MCF 10A (cell line): ENCODE measurements around the gene NUP88. TPM values are rescaled to one million over a fixed set of nuclear protein-coding genes. Genes with fewer than 3 reads are reported as not detected.

Source experiments
- BruUV-seq: library from RNA; stranded (reverse); fragments of 400-500 nt; replicated peaks from 2 replicates; lab custom pipeline; 2021; lab: Mats Ljungman, UMichigan
- CTCF ChIA-PET: fragments of 300-600 bp; sonication (Branson Sonifier 250); formaldehyde crosslinking; extraction: SDS; loops from one replicate; lab custom pipeline; 2021; ENCODE audit warnings: antibody characterized with exemption, inconsistent platforms; lab: Yijun Ruan, JAX
- POLR2A ChIA-PET: fragments of 300-600, 350-650 bp; sonication (Branson Sonifier 250); formaldehyde crosslinking; extraction: SDS; loops from one replicate; lab custom pipeline; 2020; ENCODE audit warnings: antibody characterized with exemption, inconsistent platforms; lab: Yijun Ruan, JAX
- DNase-seq: peaks from one replicate; pipeline ENCODE4 v3.0.0-alpha.2; 2018; ENCODE audit not compliant: unreplicated experiment
- H3K27ac Mint-ChIP-seq: one replicate; pipeline ENCODE4 v1.8.0; 2022; ENCODE audit warnings: mild to moderate bottlenecking, low read depth, mixed read lengths; ENCODE audit not compliant: unreplicated experiment
- H3K27me3 Mint-ChIP-seq: one replicate; pipeline ENCODE4 v1.8.0; 2022; ENCODE audit warnings: mixed read lengths; ENCODE audit not compliant: insufficient read depth, unreplicated experiment
- H3K36me3 Mint-ChIP-seq: one replicate; pipeline ENCODE4 v1.8.0; 2022; ENCODE audit warnings: mild to moderate bottlenecking, moderate library complexity, mixed read lengths; ENCODE audit not compliant: insufficient read depth, unreplicated experiment
- H3K4me1 Mint-ChIP-seq: one replicate; pipeline ENCODE4 v1.8.0; 2022; ENCODE audit warnings: mixed read lengths; ENCODE audit not compliant: insufficient read depth, unreplicated experiment
- H3K4me3 Mint-ChIP-seq: one replicate; pipeline ENCODE4 v1.8.0; 2022; ENCODE audit warnings: mild to moderate bottlenecking, moderate library complexity, mixed read lengths; ENCODE audit not compliant: unreplicated experiment
- H3K9me3 Mint-ChIP-seq: one replicate; pipeline ENCODE4 v1.8.0; 2022; ENCODE audit warnings: mixed read lengths; ENCODE audit not compliant: unreplicated experiment
- CTCF ChIP-seq: fragments of 200-600 bp; IDR thresholded peaks from one replicate; pipeline ENCODE4 v1.8.0; 2022; ENCODE audit warnings: antibody characterized with exemption, mild to moderate bottlenecking; ENCODE audit not compliant: unreplicated experiment
- intact Hi-C: fragments of 100-400 bp; cut with micrococcal nuclease; formaldehyde crosslinking; loops from 2 replicates; pipeline ENCODE4 v1.14.1; 2022
- total RNA-seq: library from RNA; stranded (reverse); gene quantifications from 2 replicates; pipeline ENCODE4 v1.2.3, GENCODE V29; 2022

NUP88 gene
- total RNA-seq, 1 experiment from 2014 or later, result 89.2 TPM

- H3K4me3 Mint-ChIP-seq, result no peak overlapping the region
- CTCF ChIA-PET, result no interaction called here
- peak overlapping the region; percentile 13 for H3K27ac Mint-ChIP-seq
These were observed 66.7 kb downstream of the NUP88 start for GRCh38 chr17:5352681-5353289.

GRCh38 chr17:5344914-5345313, 74.5 kb downstream of the NUP88 start:
- Mint-ChIP-seq H3K9me3 (no peaks in the 10 kb centered on the region), H3K27me3 (no peaks in the 10 kb centered on the region), H3K4me1 (no peaks in the 10 kb centered on the region), H3K4me3 (no peak overlapping the region), H3K27ac (no peak overlapping the region), H3K36me3 (peaks cover 68% of the 10 kb centered on the region)
- TF ChIP-seq CTCF, result no peak
- BruUV-seq, result no TSS peak
- ChIA-PET CTCF (no interaction called here), POLR2A (no interaction called here)
- no peak for DNase-seq
- intact Hi-C loops, result no loop called here

More at GRCh38 chr17:5352681-5353289, 66.7 kb downstream of the NUP88 start:
- no peak for TF ChIP-seq CTCF
- BruUV-seq, result no TSS peak
- Mint-ChIP-seq H3K27me3 (no peaks in the 10 kb centered on the region), H3K9me3 (no peaks in the 10 kb centered on the region), H3K36me3 (peaks cover 89% of the 10 kb centered on the region), H3K4me1 (peaks cover 5% of the 10 kb centered on the region)
- no peak for DNase-seq
- intact Hi-C loops, result no loop called here
- POLR2A ChIA-PET, result no interaction called here

Other genes with a start within 250 kb of the NUP88 start
- 1.9 TPM in 2 replicates for gene ZNF594, start 227.8 kb downstream of the NUP88 start, total RNA-seq
- not detected in 2 replicates for gene SCIMP, start 184.8 kb downstream of the NUP88 start, total RNA-seq
- gene RABEP1, start 137.4 kb downstream of the NUP88 start, total RNA-seq, result 49.5 and 50.1 TPM in 2 replicates
- gene RPAIN, start 520 bp upstream of the NUP88 start, total RNA-seq, result 49.0 and 49.3 TPM in 2 replicates
- gene C1QBP, start 19.5 kb upstream of the NUP88 start, total RNA-seq, result 386 and 438 TPM in 2 replicates
- 32.1 and 41.0 TPM in 2 replicates for gene DHX33, start 49.3 kb upstream of the NUP88 start, total RNA-seq
- gene DERL2, start 66.5 kb upstream of the NUP88 start, total RNA-seq, result 107 and 125 TPM in 2 replicates
- gene MIS12, start 66.9 kb upstream of the NUP88 start, total RNA-seq, result 32.8 and 44.2 TPM in 2 replicates
- gene NLRP1, start 164.8 kb upstream of the NUP88 start, total RNA-seq, result 29.0 and 33.5 TPM in 2 replicates